Right hindlimb (tissue), 1 donor: ENCODE results near the gene PHACTR1.
"Not testable (repeated sequence)": the region's sequence is repeated elsewhere in the genome, so short reads cannot be mapped to it uniquely, and the experiment has no call there.

Experiments
- DNase-seq: peaks from one replicate; pipeline ENCODE4 v3.0.0-alpha.2; 2018

The PHACTR1 gene

GRCh38 chr6:12749531-12750379 is 33.2 kb downstream of the PHACTR1 start:
- DNase-seq = peak; percentile 16

- DNase-seq = no peak
Observed at GRCh38 chr6:12750416-12750815, 33.8 kb downstream of the PHACTR1 start.

- peak; percentile 78 for DNase-seq
Observed at GRCh38 chr6:12751694-12752325, 35.2 kb downstream of the PHACTR1 start.

- no peak for DNase-seq
Observed at GRCh38 chr6:12753036-12753435, 36.5 kb downstream of the PHACTR1 start.

- DNase-seq = no peak
Observed at GRCh38 chr6:12760226-12760625, 43.7 kb downstream of the PHACTR1 start.

GRCh38 chr6:12760911-12761310 is 44.3 kb downstream of the PHACTR1 start:
- no peak for DNase-seq

- no peak for DNase-seq
Observed at GRCh38 chr6:12761376-12762115, 45.0 kb downstream of the PHACTR1 start.

- not testable (repeated sequence) for DNase-seq
Observed at GRCh38 chr6:12762731-12763434, 46.3 kb downstream of the PHACTR1 start.

- no peak for DNase-seq
Observed at GRCh38 chr6:12766365-12766764, 49.8 kb downstream of the PHACTR1 start.

GRCh38 chr6:12767016-12767415 is 50.4 kb downstream of the PHACTR1 start:
- DNase-seq = no peak

GRCh38 chr6:12769556-12770256 is 53.1 kb downstream of the PHACTR1 start:
- DNase-seq = no peak

GRCh38 chr6:12772416-12772815 is 55.8 kb downstream of the PHACTR1 start:
- no peak for DNase-seq

GRCh38 chr6:12776291-12776690 is 59.7 kb downstream of the PHACTR1 start:
- no peak for DNase-seq

- DNase-seq = no peak
Observed at GRCh38 chr6:12779772-12780171, 63.2 kb downstream of the PHACTR1 start.

- DNase-seq = no peak
Observed at GRCh38 chr6:12782136-12782535, 65.6 kb downstream of the PHACTR1 start.

GRCh38 chr6:12785301-12785700 is 68.7 kb downstream of the PHACTR1 start:
- DNase-seq = no peak

GRCh38 chr6:12785921-12786320 is 69.4 kb downstream of the PHACTR1 start:
- no peak for DNase-seq

- DNase-seq = no peak
Observed at GRCh38 chr6:12791371-12791770, 74.8 kb downstream of the PHACTR1 start.

- no peak for DNase-seq
Observed at GRCh38 chr6:12798326-12798725, 81.8 kb downstream of the PHACTR1 start.

GRCh38 chr6:12800120-12800519 is 83.6 kb downstream of the PHACTR1 start:
- DNase-seq = no peak

GRCh38 chr6:12801141-12801540 is 84.6 kb downstream of the PHACTR1 start:
- no peak for DNase-seq

- DNase-seq = no peak
Observed at GRCh38 chr6:12802440-12802839, 85.9 kb downstream of the PHACTR1 start.
